ENCODE data around the gene NHS. TPM values are rescaled to one million over a fixed set of nuclear protein-coding genes. Genes with fewer than 3 reads are reported as not detected.

NHS gene
- total and polyA plus RNA-seq, 2 of the 4 experiments (the other 2 are of a cell fraction), result 0.36 to 0.90 TPM

GRCh38 chrX:17580539-17581152 lies 205.6 kb downstream of the NHS start:
- intact Hi-C loops (cut with micrococcal nuclease), result no loop called here
- Histone ChIP-seq H3K4ac (ENCODE audit: low read depth, low read length) (peak overlapping the region; percentile 76), H3K27me3 (ENCODE audit: control insufficient read depth, insufficient read depth, low read length) (no peaks in the 10 kb centered on the region; the same call in 1 of the 2 replicates), H2BK15ac (ENCODE audit: low read depth, low read length) (peak overlapping the region; percentile 78; the same call in 1 of the 3 replicates), H4K91ac (ENCODE audit: insufficient read depth, low read depth, low read length) (peak overlapping the region; percentile 28), H3K4me2 (ENCODE audit: low read depth, low read length) (peak overlapping the region; percentile 37; the same call in 1 of the 2 replicates), H3K18ac (ENCODE audit: low read depth, low read length) (peak overlapping the region; percentile 51; the same call in 1 of the 2 replicates), H4K20me1 (ENCODE audit: insufficient read depth, low read length) (no peaks in the 10 kb centered on the region), H4K8ac (ENCODE audit: low read depth in 2 of 2, low read length in 2 of 2) (peak overlapping the region in 1 of 2 experiments; percentile 6; a peak in 1 of 4 replicates), H3K4me1 (ENCODE audit: control insufficient read depth, insufficient read depth, low read length) (peaks cover 12% of the 10 kb centered on the region), H2BK20ac (ENCODE audit: low read depth, low read length) (peak overlapping the region; percentile 57), H3K56ac (ENCODE audit: extremely low read depth, insufficient read depth, low read length) (no peak overlapping the region), H3K27ac (ENCODE audit: insufficient read depth, low read length) (peak overlapping the region; percentile 42; the same call in 1 of the 2 replicates), H2AK9ac (replicated peaks; ENCODE audit: low read depth, low read length, poor library complexity) (no peak overlapping the region), H4K5ac (ENCODE audit: low read depth, low read length) (no peak overlapping the region), H2AFZ (replicated peaks; ENCODE audit: low read length, poor library complexity) (no peak overlapping the region), H3K14ac (replicated peaks; ENCODE audit: low read depth, low read length) (peak overlapping the region; percentile 69; the same call in 1 of the 2 replicates), H3K9me3 (ENCODE audit: control insufficient read depth, insufficient read depth, low read length) (no peaks in the 10 kb centered on the region), H3K9me1 (ENCODE audit: insufficient read depth, low read length) (peaks cover 4% of the 10 kb centered on the region; the same call in 1 of the 2 replicates), H3K36me3 (ENCODE audit: control insufficient read depth, insufficient read depth, low read length) (no peaks in the 10 kb centered on the region), H2BK120ac (ENCODE audit: low read depth, low read length) (peak overlapping the region; percentile 68), H2BK5ac (ENCODE audit: low read depth, low read length, poor library complexity, severe bottlenecking) (peak overlapping the region; percentile 52), H3K79me1 (ENCODE audit: low read depth in 1 of 2, low read length in 2 of 2) (no peaks in the 10 kb centered on the region), H3K4me3 (ENCODE audit: insufficient read depth, low read depth, low read length) (no peak overlapping the region), H3K9ac (ENCODE audit: low read depth, low read length) (no peak overlapping the region), H2AK5ac (ENCODE audit: low read depth, low read length) (peak overlapping the region; percentile 69), H3K23ac (ENCODE audit: low read depth, low read length) (no peak overlapping the region)
- in situ Hi-C loops (cut with MboI; ENCODE audit: low sequenced_read_pairs), result no loop called here
- WGBS, 2 experiments (ENCODE audit: extremely low coverage in 2 of 2, insufficient read length in 1 of 2), result 0% methylated on average over 1 of the region's 6 CpGs; no CpG with 5 or more reads in 1 of the 2 experiments
- BruUV-seq (replicated peaks), result no TSS peak
- ChIA-PET POLR2A (ENCODE audit: unreplicated experiment) (no interaction called here), CTCF (no interaction called here)
- dilution Hi-C loops (cut with HindIII; ENCODE audit: low sequenced_read_pairs, unreplicated experiment), result no loop called here
- peak; percentile 75 for ATAC-seq (ENCODE audit: low read depth)
- peak; percentile 74 for DNase-seq
- no peak for TF ChIP-seq BHLHE40 (IDR thresholded peaks at IDR 0.05; ENCODE audit: low read depth, low read length)
- TF ChIP-seq RFX5 (IDR thresholded peaks at IDR 0.05; ENCODE audit: low read depth, low read length), result no peak
- no peak for TF ChIP-seq ELK1 (IDR thresholded peaks at IDR 0.05; ENCODE audit: borderline replicate concordance, low read depth, low read length)
- TF ChIP-seq FOS (IDR thresholded peaks at IDR 0.05; ENCODE audit: low read depth, low read length), result no peak
- TF ChIP-seq MAFK (IDR thresholded peaks at IDR 0.05; ENCODE audit: low read depth, low read length), result no peak
- no peak for TF ChIP-seq POLR2A (IDR thresholded peaks at IDR 0.05; ENCODE audit: low read depth, low read length)
- TF ChIP-seq CEBPB (IDR thresholded peaks at IDR 0.05; ENCODE audit: low read depth, low read length), result no peak
- TF ChIP-seq RCOR1 (IDR thresholded peaks at IDR 0.05; ENCODE audit: insufficient replicate concordance, low read length), result no peak
- no peak for TF ChIP-seq NFE2L2 (IDR thresholded peaks at IDR 0.05; ENCODE audit: low read depth, low read length)
- TF ChIP-seq CHD1 (IDR thresholded peaks at IDR 0.05; ENCODE audit: low read depth, low read length), result no peak
- TF ChIP-seq USF2 (IDR thresholded peaks at IDR 0.05; ENCODE audit: low read depth, low read length), result no peak
- TF ChIP-seq SMC3 (IDR thresholded peaks at IDR 0.05; ENCODE audit: low read depth, low read length), result no peak
- no peak for TF ChIP-seq CTCF (conservative IDR thresholded peaks at IDR 0.05; ENCODE audit: low read depth, low read length)
- TF ChIP-seq RAD21 (IDR thresholded peaks at IDR 0.05; ENCODE audit: low read length), result no peak
- TF ChIP-seq MAZ (IDR thresholded peaks at IDR 0.05; ENCODE audit: borderline replicate concordance, low read depth, low read length), result no peak
